HL-60/S4 (cell line): ENCODE measurements around the gene FERMT2.

Experiments
- in situ Hi-C: fragments of 300-500 bp; cut with MboI; formaldehyde crosslinking; loops from 2 replicates; pipeline ENCODE4 v1.14.3; 2022; ENCODE audit warnings: low sequenced_read_pairs

The FERMT2 gene

DNA sequence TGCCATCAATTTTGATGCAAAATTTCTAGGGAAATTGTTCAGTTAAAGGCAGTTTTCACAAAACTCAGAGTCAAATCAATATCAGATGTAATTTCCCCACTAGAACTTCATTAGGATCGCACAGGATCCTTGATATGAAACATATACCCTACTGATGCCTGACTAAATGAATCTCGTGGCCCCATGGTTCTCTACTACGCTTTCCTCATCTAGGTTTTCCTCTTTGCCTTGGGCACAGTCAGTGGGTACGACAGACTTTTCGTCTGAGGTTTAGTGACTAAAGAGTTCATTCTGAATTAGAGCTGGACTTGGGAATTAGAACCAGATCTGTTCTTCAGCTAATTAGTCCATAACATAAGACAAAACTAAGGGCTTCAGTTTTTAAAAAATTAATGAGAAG lies 117.0 kb downstream of the FERMT2 start:
- in situ Hi-C loops, result no loop called here

GRCh38 chr14:52829527-52830185 lies 121.2 kb downstream of the FERMT2 start:
- in situ Hi-C loops, result no loop called here

DNA sequence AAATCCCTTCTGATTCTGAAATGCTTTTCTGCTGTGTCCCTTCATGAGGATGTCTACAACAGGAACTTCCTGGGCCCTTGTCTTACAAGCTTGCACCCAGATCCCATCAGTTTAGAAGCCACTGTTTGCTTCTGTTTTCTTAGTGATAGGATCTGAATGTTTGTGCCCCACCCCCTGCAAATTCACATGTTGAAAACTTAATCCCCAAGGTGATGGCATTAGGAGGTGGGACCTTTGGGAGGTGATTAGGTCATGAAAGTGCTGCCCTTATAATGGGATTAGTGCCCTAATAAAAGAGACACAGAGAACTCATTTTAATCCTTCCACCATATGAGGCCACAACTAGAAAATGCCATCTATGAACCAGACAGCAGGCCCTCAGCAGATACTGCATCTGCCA lies 123.4 kb downstream of the FERMT2 start:
- in situ Hi-C loops, result no loop called here

DNA sequence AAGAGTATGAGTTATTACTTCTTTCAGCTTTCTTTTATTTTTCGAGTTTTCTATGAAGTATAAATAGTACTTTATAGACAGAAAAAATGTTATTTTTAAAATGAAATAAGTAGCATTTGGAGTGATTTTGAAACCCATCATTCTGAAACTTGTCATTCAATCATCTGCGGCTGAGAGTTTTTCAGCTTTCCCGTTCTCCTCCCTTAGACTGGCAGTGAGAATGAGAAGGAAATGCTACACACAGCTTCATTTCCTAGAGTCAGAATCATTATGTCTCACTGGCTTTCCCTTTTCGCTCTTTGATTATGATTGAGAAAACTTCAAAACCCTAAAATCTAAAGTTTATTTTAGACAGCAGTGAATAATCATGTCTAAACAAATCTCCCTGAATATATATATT lies 125.8 kb downstream of the FERMT2 start:
- in situ Hi-C loops, result no loop called here

DNA sequence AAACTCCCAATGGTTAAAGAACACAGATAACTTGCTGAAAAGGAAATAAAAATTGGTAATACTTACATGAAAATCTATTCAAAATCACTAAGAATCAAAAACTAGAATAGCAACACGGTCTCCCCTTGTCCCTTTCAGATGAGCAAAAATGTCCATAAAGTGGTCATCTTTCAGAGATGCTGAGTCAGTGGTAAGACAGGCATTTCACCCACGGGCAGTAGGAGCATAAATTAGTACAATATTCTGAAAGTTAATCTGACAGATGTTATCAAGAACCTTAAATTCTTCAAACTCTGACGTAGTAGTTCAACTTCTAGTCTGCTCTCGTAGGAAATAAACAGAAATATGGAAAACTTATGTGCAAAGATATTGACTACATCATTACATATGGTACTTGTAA lies 126.4 kb downstream of the FERMT2 start:
- in situ Hi-C loops, result loop anchor here (25.0 kb wide), 1 partner anchor 488 kb away; no protein-coding TSS in a partner anchor

- in situ Hi-C loops, result loop anchor here (25.0 kb wide), 1 partner anchor 490 kb away; no protein-coding TSS in a partner anchor
Observed at GRCh38 chr14:52821805-52822250, 129.0 kb downstream of the FERMT2 start.

DNA sequence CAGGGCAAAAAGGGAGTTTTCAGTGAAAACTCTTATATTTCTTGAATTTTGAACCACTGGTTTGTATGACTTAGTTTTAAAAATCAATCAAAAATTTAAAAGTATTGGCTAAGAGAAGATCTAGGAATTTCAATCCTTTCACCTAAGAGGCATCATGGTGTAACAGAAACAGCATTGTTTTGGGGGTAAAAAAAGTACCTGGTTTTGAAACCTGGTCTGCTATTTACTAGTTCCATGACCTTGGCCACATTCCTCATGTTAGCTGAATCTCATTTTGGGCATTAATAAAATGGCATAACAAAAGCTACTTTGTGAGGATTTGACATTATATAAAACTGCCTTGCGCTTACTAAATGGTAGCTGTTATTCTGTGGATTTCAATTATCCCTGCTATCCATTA lies 142.7 kb downstream of the FERMT2 start:
- in situ Hi-C loops, result loop anchor here (25.0 kb wide), 1 partner anchor 504 kb away; no protein-coding TSS in a partner anchor
